ENCODE measurements around the gene GPR45.

The GPR45 gene

DNA sequence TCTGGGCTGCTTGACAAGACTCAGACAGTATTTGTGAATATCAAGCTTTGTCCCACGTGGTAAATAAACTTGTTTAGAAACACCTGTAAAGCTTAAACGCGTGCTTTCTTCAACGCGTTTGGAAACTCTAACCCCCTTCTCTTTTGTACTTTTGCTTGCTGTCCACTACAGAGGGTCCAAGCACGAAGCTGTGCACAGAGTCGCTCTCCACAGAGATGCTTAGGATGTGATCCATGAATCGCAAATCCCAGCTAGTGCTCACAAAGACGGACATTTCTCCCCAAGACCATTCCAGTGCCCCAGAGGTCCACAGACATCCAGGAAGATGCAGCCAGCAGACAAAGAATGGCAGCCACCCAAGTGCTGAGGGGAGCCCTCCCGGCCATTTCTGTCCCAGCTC lies at the start of gene GPR45:
Gene GPR45 (plus strand): TSS at position 301 of the 400 bp plus-strand sequence. CDS start 116 bp downstream, outside the sequence.
- H3K4me3 ChIP-seq (ENCODE audit: low read depth, low read length), result no peak within 1 kb of the TSS
- TF ChIP-seq, protein P1, sequence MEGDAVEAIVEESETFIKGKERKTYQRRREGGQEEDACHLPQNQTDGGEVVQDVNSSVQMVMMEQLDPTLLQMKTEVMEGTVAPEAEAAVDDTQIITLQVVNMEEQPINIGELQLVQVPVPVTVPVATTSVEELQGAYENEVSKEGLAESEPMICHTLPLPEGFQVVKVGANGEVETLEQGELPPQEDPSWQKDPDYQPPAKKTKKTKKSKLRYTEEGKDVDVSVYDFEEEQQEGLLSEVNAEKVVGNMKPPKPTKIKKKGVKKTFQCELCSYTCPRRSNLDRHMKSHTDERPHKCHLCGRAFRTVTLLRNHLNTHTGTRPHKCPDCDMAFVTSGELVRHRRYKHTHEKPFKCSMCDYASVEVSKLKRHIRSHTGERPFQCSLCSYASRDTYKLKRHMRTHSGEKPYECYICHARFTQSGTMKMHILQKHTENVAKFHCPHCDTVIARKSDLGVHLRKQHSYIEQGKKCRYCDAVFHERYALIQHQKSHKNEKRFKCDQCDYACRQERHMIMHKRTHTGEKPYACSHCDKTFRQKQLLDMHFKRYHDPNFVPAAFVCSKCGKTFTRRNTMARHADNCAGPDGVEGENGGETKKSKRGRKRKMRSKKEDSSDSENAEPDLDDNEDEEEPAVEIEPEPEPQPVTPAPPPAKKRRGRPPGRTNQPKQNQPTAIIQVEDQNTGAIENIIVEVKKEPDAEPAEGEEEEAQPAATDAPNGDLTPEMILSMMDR (IDR thresholded peaks at IDR 0.05; ENCODE audit: low read depth, low read length), result no peak
- TF ChIP-seq MYC (IDR thresholded peaks at IDR 0.05; ENCODE audit: low read depth, low read length) (no peak), POLR2A (IDR thresholded peaks at IDR 0.05; ENCODE audit: extremely low read depth, insufficient read length) (no peak), MAX (IDR thresholded peaks at IDR 0.05; ENCODE audit: low read depth, low read length) (no peak)
- DNase-seq (ENCODE audit: low read depth), result no peak

DNA sequence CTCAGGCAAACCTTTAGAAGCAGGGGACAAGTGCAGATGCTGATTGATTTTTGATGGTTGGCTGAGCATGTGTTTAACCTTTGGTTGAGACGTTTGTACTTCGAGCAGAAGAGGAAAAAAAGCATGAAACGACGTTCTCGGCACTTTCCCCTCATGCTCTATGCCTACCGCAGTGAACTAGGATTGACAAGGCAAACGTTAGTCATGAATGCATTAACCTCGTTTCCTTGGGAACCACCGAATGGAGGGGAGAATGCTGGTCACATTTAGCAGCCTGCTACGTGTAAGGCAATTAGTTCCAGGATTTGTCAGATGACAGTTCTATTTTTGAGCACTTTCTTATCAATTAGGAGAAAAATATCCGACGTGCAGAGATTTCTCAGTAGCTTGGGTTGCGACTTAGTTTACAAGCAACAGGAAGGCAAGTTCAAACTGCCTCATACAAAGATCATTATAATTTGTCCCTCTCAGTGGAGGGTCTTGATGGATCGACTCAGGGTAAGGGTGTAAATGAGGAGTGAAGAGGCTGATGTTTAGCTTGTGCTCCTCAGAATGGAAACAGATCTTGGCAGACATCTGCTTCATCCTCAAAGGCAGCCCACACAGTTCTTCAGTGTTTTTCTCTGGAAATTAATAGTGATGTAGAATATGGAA lies 47.4 kb upstream of the GPR45 start:
- no peak for DNase-seq (ENCODE audit: low read depth)
- TF ChIP-seq MAX (IDR thresholded peaks at IDR 0.05; ENCODE audit: low read depth, low read length), result no peak
- TF ChIP-seq MYC (IDR thresholded peaks at IDR 0.05; ENCODE audit: low read depth, low read length), result no peak
- no peak for TF ChIP-seq POLR2A (IDR thresholded peaks at IDR 0.05; ENCODE audit: extremely low read depth, insufficient read length)
- TF ChIP-seq, protein P1 (IDR thresholded peaks at IDR 0.05; ENCODE audit: low read depth, low read length), result no peak

GRCh38 chr2:105196651-105197050 lies 44.9 kb upstream of the GPR45 start:
- TF ChIP-seq POLR2A (IDR thresholded peaks at IDR 0.05; ENCODE audit: extremely low read depth, insufficient read length) (no peak), MYC (IDR thresholded peaks at IDR 0.05; ENCODE audit: low read depth, low read length) (no peak), MAX (IDR thresholded peaks at IDR 0.05; ENCODE audit: low read depth, low read length) (no peak)
- TF ChIP-seq, protein P1 (IDR thresholded peaks at IDR 0.05; ENCODE audit: low read depth, low read length), result no peak
- no peak for DNase-seq (ENCODE audit: low read depth)
- no peak overlapping the region for H3K4me3 ChIP-seq (ENCODE audit: low read depth, low read length)

More for the DNA sequence above, 47.4 kb upstream of the GPR45 start:
- H3K4me3 ChIP-seq (ENCODE audit: low read depth, low read length), result no peak overlapping the region

GRCh38 chr2:105215586-105216192 lies 25.9 kb upstream of the GPR45 start:
- DNase-seq (ENCODE audit: low read depth), result no peak
- no peak overlapping the region for H3K4me3 ChIP-seq (ENCODE audit: low read depth, low read length)
- TF ChIP-seq POLR2A (IDR thresholded peaks at IDR 0.05; ENCODE audit: extremely low read depth, insufficient read length), result no peak
- TF ChIP-seq, protein P1 (IDR thresholded peaks at IDR 0.05; ENCODE audit: low read depth, low read length), result no peak
- TF ChIP-seq MAX (IDR thresholded peaks at IDR 0.05; ENCODE audit: low read depth, low read length), result no peak
- no peak for TF ChIP-seq MYC (IDR thresholded peaks at IDR 0.05; ENCODE audit: low read depth, low read length)

GRCh38 chr2:105220604-105221003 lies 20.9 kb upstream of the GPR45 start:
- no peak overlapping the region for H3K4me3 ChIP-seq (ENCODE audit: low read depth, low read length)
- no peak for TF ChIP-seq MYC (IDR thresholded peaks at IDR 0.05; ENCODE audit: low read depth, low read length)
- TF ChIP-seq, protein P1 (IDR thresholded peaks at IDR 0.05; ENCODE audit: low read depth, low read length), result no peak
- no peak for TF ChIP-seq POLR2A (IDR thresholded peaks at IDR 0.05; ENCODE audit: extremely low read depth, insufficient read length)
- no peak for TF ChIP-seq MAX (IDR thresholded peaks at IDR 0.05; ENCODE audit: low read depth, low read length)
- no peak for DNase-seq (ENCODE audit: low read depth)
